GM12878 (cell line): ENCODE measurements around the gene TPGS1. TPM values are rescaled to one million over a fixed set of nuclear protein-coding genes. Genes with fewer than 3 reads are reported as not detected.
A peak's percentile ranks its signal among the peaks of the same experiment; 100 is the strongest.

Source experiments
- BRCA1 ChIP-seq: IDR thresholded peaks from 2 replicates; pipeline ENCODE4 v1.6.1; 2011; ENCODE audit warnings: low read depth, low read length, improper control_type of control experiment
- CHD1 ChIP-seq: IDR thresholded peaks from 2 replicates; pipeline ENCODE4 v1.6.1; 2012; ENCODE audit warnings: low read depth, low read length, improper control_type of control experiment
- CHD2 ChIP-seq: IDR thresholded peaks from 2 replicates; pipeline ENCODE4 v1.6.1; 2011; ENCODE audit warnings: low read depth, low read length, improper control_type of control experiment, borderline replicate concordance
- CTCF ChIP-seq, 3 experiments: IDR thresholded peaks in 2 of 3; conservative IDR thresholded peaks in 1 of 3; 2 replicates each; pipeline ENCODE4 v1.5.1; 2011; ENCODE audit warnings: low read depth in 3 of 3, low read length in 3 of 3, mild to moderate bottlenecking in 3 of 3, control low read depth in 2 of 3, moderate library complexity in 2 of 3, inconsistent platforms in 1 of 3, mixed read lengths in 1 of 3; ENCODE audit not compliant: control insufficient read depth in 2 of 3, insufficient read depth in 1 of 3; ENCODE audit errors: extremely low read depth in 1 of 3
- DPF2 ChIP-seq: fragments of 450-650 bp; IDR thresholded peaks from 2 replicates; pipeline ENCODE4 v1.6.1; 2017; ENCODE audit warnings: mild to moderate bottlenecking
- E2F4 ChIP-seq: IDR thresholded peaks from 2 replicates; pipeline ENCODE4 v1.6.1; 2012; ENCODE audit warnings: low read depth, low read length, improper control_type of control experiment
- ESRRA ChIP-seq: IDR thresholded peaks from 2 replicates; pipeline ENCODE4 v1.6.1; 2012; ENCODE audit warnings: mild to moderate bottlenecking, low read length, improper control_type of control experiment
- IRF5 ChIP-seq: fragments of 450-650 bp; IDR thresholded peaks from 2 replicates; pipeline ENCODE4 v1.6.1; 2017; ENCODE audit warnings: borderline replicate concordance
- JUND ChIP-seq: IDR thresholded peaks from 2 replicates; pipeline ENCODE4 v1.6.1; 2012; ENCODE audit warnings: low read depth, mild to moderate bottlenecking, low read length, improper control_type of control experiment, moderate library complexity
- LARP7 ChIP-seq: fragments of 450-650 bp; IDR thresholded peaks from 2 replicates; pipeline ENCODE4 v1.6.1; 2017; ENCODE audit warnings: mild to moderate bottlenecking
- MEF2A ChIP-seq: IDR thresholded peaks from 2 replicates; pipeline ENCODE4 v1.6.1; 2011; ENCODE audit warnings: low read depth, mild to moderate bottlenecking, low read length, moderate library complexity; ENCODE audit not compliant: insufficient read depth
- MTA2 ChIP-seq: fragments of 450-650 bp; IDR thresholded peaks from 2 replicates; pipeline ENCODE4 v1.6.1; 2016; ENCODE audit warnings: low read depth, mild to moderate bottlenecking, moderate library complexity
- MYB ChIP-seq: fragments of 150-350 bp; IDR thresholded peaks from 2 replicates; pipeline ENCODE4 v1.6.1; 2014; ENCODE audit warnings: mild to moderate bottlenecking, low read depth, low read length, borderline replicate concordance
- PML ChIP-seq: IDR thresholded peaks from 2 replicates; pipeline ENCODE4 v1.6.1; 2012; ENCODE audit warnings: low read length, inconsistent platforms
- POLR2A ChIP-seq: IDR thresholded peaks from 2 replicates; pipeline ENCODE4 v1.6.1; 2011; ENCODE audit warnings: low read depth, mild to moderate bottlenecking, low read length
- POLR2AphosphoS2 ChIP-seq: IDR thresholded peaks from 2 replicates; pipeline ENCODE4 v1.6.1; 2011; ENCODE audit warnings: low read depth, mild to moderate bottlenecking, low read length, improper control_type of control experiment, moderate library complexity
- RAD21 ChIP-seq: IDR thresholded peaks from 2 replicates; pipeline ENCODE4 v1.6.1; 2011; ENCODE audit warnings: mild to moderate bottlenecking, low read depth, low read length, moderate library complexity; ENCODE audit not compliant: insufficient read depth
- SKIL ChIP-seq: fragments of 450-650 bp; IDR thresholded peaks from 2 replicates; pipeline ENCODE4 v1.6.1; 2017; ENCODE audit warnings: mild to moderate bottlenecking, low read depth, inconsistent platforms; ENCODE audit not compliant: poor library complexity, severe bottlenecking
- SMAD1 ChIP-seq: fragments of 450-650 bp; IDR thresholded peaks from 2 replicates; pipeline ENCODE4 v1.6.1; 2018; ENCODE audit warnings: mild to moderate bottlenecking, low read depth; ENCODE audit not compliant: partially characterized antibody
- SMAD5 ChIP-seq: IDR thresholded peaks from 2 replicates; pipeline ENCODE4 v1.6.1; 2016; ENCODE audit warnings: antibody characterized with exemption, low read depth
- SMARCA5 ChIP-seq: fragments of 450-650 bp; IDR thresholded peaks from 2 replicates; pipeline ENCODE4 v1.6.1; 2017; ENCODE audit warnings: mild to moderate bottlenecking
- SMC3 ChIP-seq: IDR thresholded peaks from 2 replicates; pipeline ENCODE4 v1.6.1; 2011; ENCODE audit warnings: low read length, improper control_type of control experiment, borderline replicate concordance
- STAT1 ChIP-seq: fragments of 450-650 bp; conservative IDR thresholded peaks from 2 replicates; pipeline ENCODE4 v1.6.1; 2014; ENCODE audit warnings: antibody characterized with exemption, mild to moderate bottlenecking
- TCF7 ChIP-seq: IDR thresholded peaks from 2 replicates; pipeline ENCODE4 v1.6.1; 2014; ENCODE audit warnings: antibody characterized with exemption, borderline replicate concordance
- ZNF622 ChIP-seq: fragments of 450-650 bp; IDR thresholded peaks from 2 replicates; pipeline ENCODE4 v1.6.1; 2017; ENCODE audit warnings: mild to moderate bottlenecking, inconsistent platforms
- ZSCAN29 ChIP-seq: fragments of 450-650 bp; IDR thresholded peaks from 2 replicates; pipeline ENCODE4 v1.6.1; 2017; ENCODE audit warnings: mild to moderate bottlenecking, moderate library complexity
- polyA plus RNA-seq, 11 experiments: library from polyadenylated mRNA; depleted of rRNA in 4 of 11; unstranded in 6 of 11; stranded (reverse) in 5 of 11; fragments of >200 nt; fragmentation: Nextera tagmentation in 4 of 11; fragmentation: Illumina TruSeq in 1 of 11; extraction: Ambion mirVana in 4 of 11; extraction: Trizol in 1 of 11; gene quantifications; 1 replicate in 1 of 11; 2 replicates in 10 of 11; pipeline versions ENCODE4 v1.2.1 to v1.2.3, GENCODE V29; 2011 to 2016; ENCODE audit warnings: inconsistent platforms in 2 of 11, missing spikeins in 2 of 11, low read depth in 1 of 11
- total RNA-seq, 4 experiments: library from RNA; depleted of rRNA in 3 of 4; stranded (reverse); fragments of >200 nt in 3 of 4; fragmentation: Illumina TruSeq in 1 of 4; extraction: Trizol in 1 of 4; gene quantifications; 2 replicates each; pipeline versions ENCODE4 v1.2.1 to v1.2.3, GENCODE V29; 2013 to 2021

Gene TPGS1
- total and polyA plus RNA-seq, 10 of the 15 experiments (the other 5 are each of a cell fraction or from before 2014, with no cell fraction given): 0.24 to 24.7 (median 7.7) TPM; not detected in 2

GRCh38 chr19:506404-507285 is 652 bp upstream of the TPGS1 start (continued):
- peak; percentile 99 for TF ChIP-seq SMARCA5
- TF ChIP-seq BRCA1: no peak
- peak; percentile 56 for TF ChIP-seq RAD21
- TF ChIP-seq MYB: no peak
- TF ChIP-seq PML: no peak
- TF ChIP-seq SMAD5: no peak
- TF ChIP-seq SMC3: peak; percentile 52
- 0 out of 2 replicates have a peak, but pooled peaks have one; percentile 31 for TF ChIP-seq STAT1
- TF ChIP-seq ESRRA: no peak
- TF ChIP-seq SMAD1: no peak
- TF ChIP-seq CHD2: no peak
- TF ChIP-seq CTCF (IDR thresholded peaks at IDR 0.05 in 2 of 3, conservative IDR thresholded peaks at IDR 0.05 in 1 of 3; ENCODE audit: control insufficient read depth in 2 of 3, extremely low read depth in 1 of 3, insufficient read depth in 1 of 3, low read depth in 3 of 3, low read length in 3 of 3): peak; percentile 97 to 99 (median 98)
- TF ChIP-seq MTA2: peak; percentile 61
- peak; percentile 38; the same call in 1 of the 2 replicates for TF ChIP-seq DPF2
- TF ChIP-seq TCF7: no peak
- peak; percentile 76 for TF ChIP-seq POLR2A
- TF ChIP-seq ZNF622: no peak
- TF ChIP-seq E2F4: no peak
- TF ChIP-seq ZSCAN29: no peak
- 0 out of 2 replicates have a peak, but pooled peaks have one; percentile 10 for TF ChIP-seq POLR2AphosphoS2
- TF ChIP-seq MEF2A: 0 out of 2 replicates have a peak, but pooled peaks have one; percentile 25
- TF ChIP-seq IRF5: no peak
- TF ChIP-seq LARP7: peak; percentile 79
- TF ChIP-seq CHD1: no peak
- no peak for TF ChIP-seq SKIL
- TF ChIP-seq JUND: no peak
